OCI-LY3 (cell line): ENCODE data around the gene HEXIM2.

Source experiments
- CTCF ChIP-seq: fragments of 200-600, 300-600 bp; sonication (generic); IDR thresholded peaks from 2 replicates; pipeline ENCODE4 v1.5.1; 2014; ENCODE audit warnings: antibody characterized with exemption, low read length, low read depth
- EZH2phosphoT487 ChIP-seq: fragments of 200-600 bp; shearing (Covaris generic); IDR thresholded peaks from 2 replicates; pipeline ENCODE4 v1.6.1; 2018; ENCODE audit warnings: antibody characterized with exemption, mixed run types, low read depth

- TF ChIP-seq CTCF (no peak), EZH2phosphoT487 (no peak)
These were observed 15.9 kb downstream of the HEXIM2 start for GRCh38 chr17:45177563-45177962.
